H1 (cell line): ENCODE data around the gene PRSS21.

Experiments
- CEBPB ChIP-seq: IDR thresholded peaks from 2 replicates; pipeline ENCODE4 v1.6.1; 2012; ENCODE audit warnings: low read depth, low read length
- EP300 ChIP-seq, 2 experiments: IDR thresholded peaks; 1 replicate in 1 of 2; 2 replicates in 1 of 2; pipeline ENCODE4 v1.6.1; 2011 to 2012; ENCODE audit warnings: low read depth in 2 of 2, low read length in 2 of 2, mild to moderate bottlenecking in 2 of 2, borderline replicate concordance in 1 of 2, inconsistent platforms in 1 of 2, moderate library complexity in 1 of 2
- TF ChIP-seq, protein P1 (sequence below): IDR thresholded peaks from 2 replicates; pipeline ENCODE4 v1.6.1; 2012; ENCODE audit warnings: inconsistent platforms

DNA sequence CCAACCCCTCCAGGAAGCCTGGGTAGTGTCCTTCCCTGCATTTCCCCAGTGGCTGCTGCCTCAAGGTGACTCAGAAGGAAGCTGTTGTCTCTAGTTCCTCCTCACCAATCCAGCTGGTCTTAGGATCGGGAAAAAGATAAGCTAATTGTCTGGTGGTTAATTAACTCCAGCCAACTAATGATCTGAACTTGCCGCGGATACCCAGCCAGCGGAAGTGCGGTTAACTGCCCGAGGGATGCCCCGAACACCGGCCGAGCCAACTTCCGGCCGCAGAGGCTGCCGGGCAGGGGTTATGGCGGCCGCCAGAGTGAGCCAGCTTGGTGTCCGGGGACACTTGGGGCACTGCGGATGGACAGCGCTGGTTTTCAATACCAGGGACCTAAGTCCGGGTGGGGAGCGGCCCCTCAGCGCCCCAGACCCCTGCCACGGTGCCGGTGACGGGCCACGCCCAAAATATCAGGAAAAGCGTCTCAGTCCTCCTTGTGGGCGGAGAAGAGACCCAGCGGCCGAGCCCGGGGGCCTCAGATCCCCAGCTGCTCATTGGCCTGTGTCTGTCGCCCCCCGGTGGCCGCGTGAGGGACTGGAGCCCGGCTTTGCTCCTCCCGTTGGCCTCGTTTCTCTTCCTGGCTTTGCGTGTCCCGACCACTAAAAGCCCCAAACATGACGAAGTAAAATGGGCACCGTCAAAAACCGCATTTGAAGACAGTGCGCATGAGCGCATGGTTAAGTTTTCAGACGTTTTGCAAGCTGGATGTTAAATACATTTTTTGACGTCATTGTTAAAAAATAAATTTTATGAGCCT is 51.2 kb downstream of the PRSS21 start:
- TF ChIP-seq EP300 (IDR thresholded peaks at IDR 0.05; ENCODE audit: borderline replicate concordance in 1 of 2, low read depth in 2 of 2, low read length in 2 of 2) (no peak), CEBPB (no peak)
- TF ChIP-seq, protein P1, sequence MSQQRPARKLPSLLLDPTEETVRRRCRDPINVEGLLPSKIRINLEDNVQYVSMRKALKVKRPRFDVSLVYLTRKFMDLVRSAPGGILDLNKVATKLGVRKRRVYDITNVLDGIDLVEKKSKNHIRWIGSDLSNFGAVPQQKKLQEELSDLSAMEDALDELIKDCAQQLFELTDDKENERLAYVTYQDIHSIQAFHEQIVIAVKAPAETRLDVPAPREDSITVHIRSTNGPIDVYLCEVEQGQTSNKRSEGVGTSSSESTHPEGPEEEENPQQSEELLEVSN: peak; percentile 62
